Hematopoietic multipotent progenitor cell treated with erythropoietin and hydrocortisone succinate and interleukin-3 and kit ligand, for 17 days (in vitro differentiated cells): ENCODE results near the gene ATOSA.
A peak's percentile ranks its signal among the peaks of the same experiment; 100 is the strongest.

Experiments used
- DNase-seq: peaks from one replicate; pipeline ENCODE4 v3.0.0-alpha.2; 2015; ENCODE audit warnings: low spot score

The ATOSA gene

DNA sequence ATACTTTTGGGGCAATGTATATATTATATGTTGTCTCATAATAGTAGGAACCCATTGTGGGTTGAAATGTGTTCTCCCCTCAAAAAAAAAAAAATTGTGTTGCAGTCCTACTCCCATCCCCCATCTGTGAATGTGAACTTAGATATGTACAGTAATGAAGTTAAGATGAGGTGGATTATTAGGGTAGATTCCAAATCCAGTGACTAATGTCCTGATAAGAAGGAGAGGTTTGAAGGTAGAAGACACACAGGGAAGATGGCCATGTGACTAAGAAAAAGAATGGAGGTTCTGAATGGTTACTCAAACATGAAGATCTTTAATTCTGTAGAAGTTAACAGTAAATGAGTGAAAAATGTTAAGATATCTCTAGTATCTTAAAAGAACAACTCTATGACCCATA is 3.0 kb upstream of the ATOSA start:
- no peak for DNase-seq

- no peak for DNase-seq
These were observed 2.3 kb upstream of the ATOSA start for GRCh38 chr15:52681441-52681840.

DNA sequence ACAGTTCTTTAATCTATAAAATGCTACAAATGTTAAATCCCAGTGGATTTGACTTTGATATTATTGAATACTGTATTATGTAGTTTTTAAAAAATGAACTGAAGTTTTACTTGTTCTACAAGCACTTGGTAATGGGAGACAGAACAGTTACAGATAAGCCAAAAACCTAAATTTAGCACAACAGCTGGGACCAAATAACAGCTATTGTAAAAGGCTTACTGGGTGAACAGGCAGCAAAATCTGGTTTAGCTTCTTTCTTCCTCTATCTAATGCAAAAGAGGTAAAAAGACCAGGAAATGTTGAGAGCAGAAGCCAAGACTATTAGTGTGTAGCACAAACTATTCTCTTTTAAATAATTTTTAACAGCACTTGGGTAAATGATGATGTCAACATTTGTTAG is 1.6 kb upstream of the ATOSA start:
- DNase-seq, result no peak

DNA sequence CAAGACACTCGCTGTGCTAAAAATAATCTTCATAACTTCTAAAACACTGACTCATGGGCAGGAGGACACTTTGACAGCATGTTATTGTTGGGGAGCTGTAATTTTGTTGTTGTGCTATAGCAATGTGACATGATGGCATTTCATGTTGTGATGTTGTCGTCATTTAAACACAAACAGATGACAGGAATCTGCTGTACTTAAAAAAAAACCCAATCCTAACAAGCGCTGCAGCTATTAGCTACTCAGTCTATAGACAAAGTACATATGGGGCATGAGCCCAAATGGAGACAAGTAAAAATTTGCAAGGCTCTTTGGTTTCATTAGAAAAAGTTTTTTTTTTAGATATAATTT is 828 bp upstream of the ATOSA start:
- peak; percentile 46 for DNase-seq

DNA sequence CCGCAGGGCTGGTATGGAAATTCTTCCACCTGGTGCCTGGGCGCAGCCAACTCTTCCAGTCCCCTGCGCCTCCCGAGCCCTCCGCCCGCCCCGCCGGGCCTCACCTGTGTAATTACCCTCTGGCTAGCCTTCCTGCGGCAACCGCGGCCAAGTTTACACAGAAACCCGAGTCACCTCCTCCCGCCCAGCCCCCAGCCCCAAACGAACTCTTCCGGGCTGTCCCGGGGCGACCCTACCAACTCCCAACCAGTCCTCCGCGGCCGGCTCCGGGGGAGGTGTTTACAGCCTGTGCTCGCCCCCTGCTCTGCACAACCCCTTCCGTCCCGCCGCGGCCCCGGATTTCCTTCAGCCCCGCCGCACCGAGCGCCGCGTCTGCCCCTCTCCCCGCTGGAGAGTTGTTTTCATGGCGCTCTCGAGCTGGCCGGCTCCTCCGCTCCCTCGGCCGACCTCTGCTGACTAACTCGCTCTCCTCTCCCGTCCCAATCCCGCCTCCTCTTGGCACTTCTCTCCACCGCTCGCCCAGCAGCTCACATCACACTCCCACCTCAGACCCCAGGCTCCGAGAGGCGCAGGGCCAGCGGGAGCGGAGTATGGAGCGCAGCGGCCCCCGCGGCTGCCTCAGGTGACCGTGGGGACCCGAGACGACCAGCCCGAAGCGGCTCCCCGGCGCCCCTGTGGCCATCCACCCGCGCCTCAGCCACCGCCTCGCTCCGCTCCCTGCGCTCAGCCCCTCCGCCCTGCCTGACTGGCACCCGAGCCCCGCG is 538 bp downstream of the ATOSA start:
- no peak for DNase-seq

DNA sequence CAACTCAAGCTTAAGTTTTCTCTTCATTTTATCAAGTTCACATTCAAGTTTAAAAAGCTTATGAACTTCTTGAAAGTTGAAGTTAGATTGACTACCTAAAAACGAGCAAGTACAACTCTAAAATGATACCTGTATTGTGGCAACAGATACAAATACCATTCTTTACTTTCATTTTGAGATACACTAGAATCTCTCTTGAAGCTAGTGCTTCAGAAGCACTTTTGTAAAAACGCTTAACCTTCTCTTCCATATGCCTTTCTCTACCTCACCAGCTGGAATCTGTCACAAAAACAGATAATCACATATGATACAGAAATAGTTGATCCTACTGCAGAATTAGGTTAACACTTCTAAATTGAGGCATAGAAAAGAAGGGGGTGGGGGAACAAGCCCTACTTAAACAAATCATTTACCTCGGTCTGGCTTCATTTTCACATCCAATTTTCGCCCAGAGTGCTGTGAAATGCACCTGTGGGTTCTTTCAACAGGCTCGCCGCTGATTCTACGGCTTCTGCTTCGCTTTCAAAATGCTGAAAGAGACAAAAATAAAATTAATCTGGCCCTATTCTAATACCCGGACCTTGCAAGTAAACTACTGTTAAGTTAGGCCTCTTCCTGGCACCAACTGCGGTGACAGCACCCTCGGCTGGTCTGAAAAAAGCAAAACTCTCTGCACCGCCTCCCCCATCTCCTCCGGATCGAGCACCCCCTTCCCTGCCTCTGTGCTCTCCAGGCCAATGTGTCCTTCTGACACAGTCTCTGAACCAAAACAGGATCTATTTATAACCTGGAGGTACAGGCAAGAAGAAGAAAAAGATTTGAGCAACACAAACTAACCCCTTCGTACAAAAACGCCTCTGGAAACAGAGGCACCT is 1.4 kb downstream of the ATOSA start:
- peak; percentile 72 for DNase-seq

DNA sequence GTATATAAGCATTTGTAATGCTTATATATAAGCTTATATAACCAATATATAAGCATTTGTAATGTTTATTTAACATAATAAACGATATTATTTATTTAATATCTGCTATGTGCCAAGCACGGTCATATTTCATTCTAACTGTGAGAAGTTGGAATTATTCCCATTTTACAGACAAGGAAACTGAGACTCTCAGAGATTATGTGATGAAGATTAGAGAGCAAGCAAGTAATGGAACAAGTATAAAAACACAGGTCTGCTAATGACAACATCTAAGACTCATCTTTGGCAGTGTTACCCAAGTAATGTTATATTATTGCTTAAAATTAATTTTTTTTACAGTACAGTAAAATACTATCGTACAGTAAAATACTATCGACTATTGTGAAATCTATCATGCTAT is 4.4 kb downstream of the ATOSA start:
- DNase-seq, result no peak

DNA sequence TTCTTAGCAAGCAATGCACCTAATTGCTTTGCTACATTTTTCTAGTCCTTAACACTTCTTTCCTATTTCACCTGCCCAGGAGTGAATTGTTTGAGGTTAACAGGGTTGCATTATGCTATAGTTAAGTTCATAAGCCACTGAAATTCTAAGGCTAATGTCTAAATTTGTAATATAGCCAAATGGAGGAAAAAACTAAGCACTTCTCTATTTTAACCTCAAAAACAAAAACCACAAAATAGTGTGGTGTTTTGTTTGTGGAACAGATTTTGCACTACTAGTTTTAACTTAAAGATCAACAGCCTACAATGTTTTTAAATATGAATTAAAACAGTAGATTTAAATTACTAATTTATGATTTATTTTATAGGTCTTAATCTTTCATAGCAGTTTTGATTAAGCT is 5.5 kb downstream of the ATOSA start:
- DNase-seq, result no peak

DNA sequence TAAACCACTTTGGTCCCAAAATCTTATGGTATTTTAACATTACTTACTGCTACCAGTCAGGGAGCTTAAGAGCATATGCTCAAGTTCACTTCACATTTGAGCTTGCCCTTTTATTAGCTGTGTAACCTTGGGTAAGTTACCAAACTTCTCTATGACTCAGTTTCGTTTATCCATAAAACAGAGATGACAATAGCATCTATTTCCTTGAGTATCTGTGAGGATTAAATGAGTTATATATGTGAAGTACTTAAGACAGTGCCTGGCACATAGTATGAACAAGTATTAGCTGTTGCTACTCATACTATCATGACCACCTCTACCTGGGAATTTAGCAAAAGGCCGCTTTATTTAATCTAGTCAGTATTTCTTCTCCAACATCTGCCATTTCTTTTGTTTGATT is 5.9 kb downstream of the ATOSA start:
- no peak for DNase-seq

- no peak for DNase-seq
These were observed 6.5 kb downstream of the ATOSA start for GRCh38 chr15:52672661-52673060.

- no peak for DNase-seq
These were observed 9.1 kb downstream of the ATOSA start for GRCh38 chr15:52670087-52670486.

DNA sequence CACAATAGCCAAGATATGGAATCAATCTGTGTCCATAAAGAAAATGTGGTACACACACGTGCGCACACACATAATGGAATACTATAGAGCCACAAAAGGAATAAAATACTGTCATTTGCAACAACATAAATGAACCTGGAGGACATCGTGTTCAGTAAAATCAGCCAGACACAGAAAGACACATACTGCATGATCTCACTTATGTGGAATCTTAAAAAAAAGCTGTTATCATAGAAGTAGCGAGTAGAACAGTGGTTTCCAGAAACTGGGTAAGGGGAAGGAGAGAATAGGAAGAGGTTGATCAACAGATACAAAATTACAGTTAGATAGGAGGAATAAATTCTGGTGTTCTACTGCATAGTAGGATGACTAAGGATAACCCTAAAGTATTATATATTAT is 11.1 kb downstream of the ATOSA start:
- DNase-seq, result no peak

- DNase-seq, result no peak
These were observed 11.6 kb downstream of the ATOSA start for GRCh38 chr15:52667597-52667996.

DNA sequence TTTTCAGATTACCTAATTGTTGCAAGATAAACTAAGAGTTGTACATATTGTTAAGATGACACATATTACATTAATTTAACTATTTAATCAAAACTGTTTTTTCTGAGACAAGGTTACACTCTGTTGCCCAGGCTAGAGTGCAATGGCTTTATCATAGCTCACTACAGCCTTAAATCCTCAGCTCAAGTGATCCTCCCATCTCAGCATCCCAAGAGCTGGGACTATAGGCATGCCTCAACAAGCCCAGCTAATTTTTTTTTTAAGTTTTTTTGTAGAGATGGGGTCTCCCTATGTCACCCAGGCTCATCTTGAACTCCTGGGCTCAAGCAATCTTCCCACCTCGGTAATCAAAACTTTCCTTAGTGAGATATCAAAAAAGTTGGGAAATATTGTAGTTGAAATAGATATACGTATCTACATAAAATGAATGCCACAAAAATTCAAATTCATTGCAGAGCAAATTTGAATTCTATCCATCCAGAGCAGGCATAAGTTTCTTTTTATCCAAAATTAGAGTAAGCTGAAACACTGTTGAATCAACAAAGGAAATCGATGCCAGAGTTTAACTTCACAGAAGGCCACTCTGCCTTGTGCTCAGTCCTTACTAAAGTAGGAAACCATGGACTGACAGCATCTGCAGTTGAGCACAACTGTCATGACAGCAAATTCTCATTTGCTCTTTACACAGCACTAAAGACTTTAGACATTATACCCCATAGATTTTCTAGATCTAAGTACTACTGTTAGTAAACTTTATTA is 15.5 kb downstream of the ATOSA start:
- no peak for DNase-seq

GRCh38 chr15:52661909-52662308 is 17.3 kb downstream of the ATOSA start:
- no peak for DNase-seq

DNA sequence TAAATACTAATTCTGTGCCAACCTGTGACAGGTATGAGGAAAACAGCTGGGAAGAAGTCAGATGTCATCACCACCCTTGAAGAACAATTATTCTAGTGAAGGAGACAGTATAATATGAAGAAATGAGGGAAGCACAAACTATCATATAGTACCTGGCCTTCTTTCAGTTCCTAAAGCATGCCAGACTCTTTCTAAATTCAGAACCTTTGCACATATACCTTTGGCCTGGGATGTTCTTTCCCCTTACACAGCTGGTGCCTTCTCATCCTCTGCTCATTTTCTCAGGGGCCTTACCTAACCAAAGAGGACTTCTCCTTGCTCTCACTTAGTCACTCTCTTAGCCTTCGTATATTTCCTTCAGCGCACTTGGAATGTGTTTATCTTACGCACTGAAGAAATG is 19.0 kb downstream of the ATOSA start:
- DNase-seq, result no peak

GRCh38 chr15:52658955-52659354 is 20.2 kb downstream of the ATOSA start:
- DNase-seq, result no peak

GRCh38 chr15:52657338-52657737 is 21.9 kb downstream of the ATOSA start:
- DNase-seq, result no peak

DNA sequence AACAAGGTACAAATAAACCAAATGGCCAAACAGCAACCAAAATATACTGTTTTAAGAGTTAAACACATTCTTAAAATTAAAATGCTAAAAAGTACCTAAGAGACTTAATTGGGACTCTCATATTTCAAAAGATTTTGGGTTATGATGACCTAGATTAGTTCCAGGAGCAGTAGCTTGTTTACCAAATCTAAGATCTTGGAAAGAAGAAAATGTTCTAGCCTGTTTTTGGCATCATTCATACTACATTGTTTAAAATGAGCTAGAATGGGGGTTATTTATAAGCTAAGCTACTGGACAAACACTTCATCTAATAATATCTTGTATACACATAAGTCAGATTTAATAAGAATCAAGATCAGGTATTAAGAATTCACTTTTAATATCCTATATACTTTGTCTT is 22.8 kb downstream of the ATOSA start:
- DNase-seq, result no peak

DNA sequence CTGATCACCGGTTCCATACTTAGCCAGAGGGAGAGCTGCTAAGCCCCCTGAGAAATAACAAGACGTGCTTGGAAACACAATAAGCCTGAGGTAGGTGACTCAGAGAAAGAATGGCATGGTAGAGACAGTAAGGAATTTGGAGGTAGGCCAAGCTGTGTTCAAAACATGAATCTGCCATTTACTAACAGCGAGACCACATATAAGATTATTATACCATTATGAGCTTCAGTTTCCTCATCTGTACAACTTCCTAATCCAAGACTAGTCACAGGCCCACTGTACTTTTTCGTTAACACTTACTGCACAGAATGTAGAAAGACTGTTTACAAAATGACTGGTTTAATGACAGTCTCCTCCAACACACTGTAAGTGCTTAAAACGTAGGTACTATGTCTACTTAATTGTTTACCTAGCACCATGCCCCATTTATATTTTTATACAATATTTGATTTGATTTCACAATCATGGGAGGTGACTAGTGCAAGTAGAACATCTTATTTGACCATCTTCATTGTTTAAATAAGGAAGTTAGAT is 25.7 kb downstream of the ATOSA start:
- DNase-seq, result no peak

- DNase-seq, result no peak
These were observed 26.2 kb downstream of the ATOSA start for GRCh38 chr15:52652984-52653383.

- no peak for DNase-seq
These were observed 26.9 kb downstream of the ATOSA start for GRCh38 chr15:52652286-52652685.

DNA sequence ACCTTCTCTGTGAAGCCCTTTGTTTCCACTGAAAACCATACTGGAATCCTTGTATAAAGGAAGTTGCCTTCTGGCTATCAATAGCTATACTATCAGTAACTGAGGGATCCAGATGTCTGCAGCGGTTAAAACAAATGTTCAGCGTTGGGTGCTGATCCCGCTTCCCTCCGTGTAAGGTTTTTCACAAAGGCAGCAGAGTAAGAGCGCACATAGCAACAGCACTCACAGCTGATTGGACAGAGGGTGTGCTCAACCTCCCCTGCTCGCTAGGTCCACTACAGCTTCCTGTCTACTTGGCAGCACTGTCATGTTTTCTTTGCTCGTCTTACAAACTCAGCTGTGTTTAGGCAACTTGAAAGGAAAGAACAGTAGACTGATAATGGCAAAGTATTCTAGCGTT is 27.3 kb downstream of the ATOSA start:
- DNase-seq, result no peak
